ENCODE results near the gene TNFRSF21. TPM values are rescaled to one million over a fixed set of nuclear protein-coding genes. Genes with fewer than 3 reads are reported as not detected.
"Not testable (repeated sequence)": the region's sequence is repeated elsewhere in the genome, so short reads cannot be mapped to it uniquely, and the experiment has no call there.

TNFRSF21 gene
- total RNA-seq, 4 donors from 2014 or later = 45.4 to 136 (median 73.4) TPM

DNA sequence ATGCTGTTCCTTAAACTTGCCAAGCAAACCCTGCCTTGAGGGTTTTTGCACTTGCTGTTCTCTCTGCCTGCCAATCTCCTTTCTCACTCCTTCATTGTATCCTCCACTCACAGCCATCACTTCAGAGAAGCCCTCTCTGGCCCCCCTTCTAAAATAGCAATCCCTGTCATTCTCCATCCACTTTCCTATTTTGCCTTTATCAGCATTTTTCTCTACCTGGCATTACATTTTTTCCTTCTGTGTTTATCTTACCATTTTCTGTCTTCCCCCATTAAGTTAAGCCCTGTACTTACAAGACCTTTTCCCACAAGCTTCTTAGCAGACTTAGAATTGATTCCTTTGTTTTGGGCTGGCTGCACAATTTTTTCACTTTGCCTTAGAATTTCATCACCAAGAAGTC lies 26.6 kb upstream of the TNFRSF21 start:
- DNase-seq = no peak
- no peaks in the 10 kb centered on the region for H3K4me1 ChIP-seq
- no peak overlapping the region for H3K4me3 ChIP-seq
- H3K36me3 ChIP-seq = no peaks in the 10 kb centered on the region
- H3K27ac ChIP-seq = no peak overlapping the region
- no peaks in the 10 kb centered on the region for H3K27me3 ChIP-seq
- H3K9me3 ChIP-seq = no peaks in the 10 kb centered on the region
- TF ChIP-seq, protein P1, sequence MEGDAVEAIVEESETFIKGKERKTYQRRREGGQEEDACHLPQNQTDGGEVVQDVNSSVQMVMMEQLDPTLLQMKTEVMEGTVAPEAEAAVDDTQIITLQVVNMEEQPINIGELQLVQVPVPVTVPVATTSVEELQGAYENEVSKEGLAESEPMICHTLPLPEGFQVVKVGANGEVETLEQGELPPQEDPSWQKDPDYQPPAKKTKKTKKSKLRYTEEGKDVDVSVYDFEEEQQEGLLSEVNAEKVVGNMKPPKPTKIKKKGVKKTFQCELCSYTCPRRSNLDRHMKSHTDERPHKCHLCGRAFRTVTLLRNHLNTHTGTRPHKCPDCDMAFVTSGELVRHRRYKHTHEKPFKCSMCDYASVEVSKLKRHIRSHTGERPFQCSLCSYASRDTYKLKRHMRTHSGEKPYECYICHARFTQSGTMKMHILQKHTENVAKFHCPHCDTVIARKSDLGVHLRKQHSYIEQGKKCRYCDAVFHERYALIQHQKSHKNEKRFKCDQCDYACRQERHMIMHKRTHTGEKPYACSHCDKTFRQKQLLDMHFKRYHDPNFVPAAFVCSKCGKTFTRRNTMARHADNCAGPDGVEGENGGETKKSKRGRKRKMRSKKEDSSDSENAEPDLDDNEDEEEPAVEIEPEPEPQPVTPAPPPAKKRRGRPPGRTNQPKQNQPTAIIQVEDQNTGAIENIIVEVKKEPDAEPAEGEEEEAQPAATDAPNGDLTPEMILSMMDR (IDR thresholded peaks at IDR 0.05) = no peak
- no peak for TF ChIP-seq EP300 (IDR thresholded peaks at IDR 0.05; ENCODE audit: low read depth)
- TF ChIP-seq POLR2A (IDR thresholded peaks at IDR 0.05) = no peak
- TF ChIP-seq POLR2AphosphoS5 (IDR thresholded peaks at IDR 0.05) = no peak
- in situ Hi-C loops (cut with MboI; ENCODE audit: low pct_ligation_motif_present in 1 of 4, low pct_unique_long_range_greater_than_20kb in 1 of 4, low sequenced_read_pairs in 3 of 4) (no loop called here), intact Hi-C loops (cut with DNase I; ENCODE audit: low total_unique reads) (no loop called here)

DNA sequence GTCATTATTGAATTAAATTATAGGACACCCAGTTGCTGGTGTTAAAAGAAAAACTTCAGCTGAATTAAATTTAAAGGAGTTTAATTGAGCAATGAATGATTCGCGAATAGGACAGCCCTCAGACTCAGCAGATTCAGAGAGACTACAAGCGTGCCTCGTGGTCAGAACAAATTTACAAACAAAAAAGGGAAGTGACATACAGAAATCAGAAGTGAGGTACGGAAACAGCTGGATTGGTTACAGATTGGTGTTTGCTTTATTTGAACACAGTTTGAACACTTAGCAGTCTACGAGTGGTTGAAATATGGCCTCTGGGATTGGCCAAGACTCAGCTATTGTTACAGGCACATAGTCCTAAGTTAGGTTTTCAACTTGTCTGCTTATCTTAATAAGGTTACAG lies 25.8 kb upstream of the TNFRSF21 start:
- intact Hi-C loops (cut with DNase I; ENCODE audit: low total_unique reads) = no loop called here
- no peak for TF ChIP-seq EP300 (IDR thresholded peaks at IDR 0.05; ENCODE audit: low read depth)
- TF ChIP-seq POLR2AphosphoS5 (IDR thresholded peaks at IDR 0.05) = no peak
- TF ChIP-seq, protein P1 (IDR thresholded peaks at IDR 0.05) = no peak
- no peak for TF ChIP-seq POLR2A (IDR thresholded peaks at IDR 0.05)
- no peak for DNase-seq
- Histone ChIP-seq H3K4me3 (no peak overlapping the region), H3K4me1 (no peaks in the 10 kb centered on the region), H3K36me3 (no peaks in the 10 kb centered on the region), H3K27ac (no peak overlapping the region), H3K9me3 (no peaks in the 10 kb centered on the region), H3K27me3 (no peaks in the 10 kb centered on the region)
- WGBS, 2 donors (ENCODE audit: low coverage in 1 of 2) = 57 to 72% methylated on average over 5 to 6 of the region's 6 CpGs
- in situ Hi-C loops (cut with MboI; ENCODE audit: low pct_ligation_motif_present in 1 of 4, low pct_unique_long_range_greater_than_20kb in 1 of 4, low sequenced_read_pairs in 3 of 4) = no loop called here

DNA sequence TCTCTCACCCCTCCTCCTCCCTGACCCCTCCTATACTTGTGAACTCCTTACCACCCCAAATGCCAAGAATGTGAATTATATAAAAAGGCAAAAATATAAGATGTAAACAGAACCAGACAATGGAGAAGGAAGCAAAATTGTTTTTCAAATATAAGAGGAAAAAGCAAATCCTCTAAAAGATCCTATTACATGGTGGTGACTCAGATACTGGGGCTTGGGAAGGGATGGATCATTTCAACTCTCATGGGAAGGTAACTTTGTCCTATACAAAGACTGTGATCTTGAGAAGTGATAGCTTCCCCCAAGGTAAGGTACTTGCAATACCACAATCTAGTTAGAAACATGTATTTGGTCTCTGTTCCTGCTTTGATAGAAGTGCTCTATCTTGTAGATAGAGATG lies 24.6 kb upstream of the TNFRSF21 start:
- DNase-seq = no peak
- H3K4me1 ChIP-seq = no peaks in the 10 kb centered on the region
- H3K27ac ChIP-seq = no peak overlapping the region
- intact Hi-C loops (cut with DNase I; ENCODE audit: low total_unique reads) (no loop called here), in situ Hi-C loops (cut with MboI; ENCODE audit: low pct_ligation_motif_present in 1 of 4, low pct_unique_long_range_greater_than_20kb in 1 of 4, low sequenced_read_pairs in 3 of 4) (no loop called here)
- TF ChIP-seq EP300 (IDR thresholded peaks at IDR 0.05; ENCODE audit: low read depth) (no peak), POLR2AphosphoS5 (IDR thresholded peaks at IDR 0.05) (no peak), POLR2A (IDR thresholded peaks at IDR 0.05) (no peak)
- TF ChIP-seq, protein P1 (IDR thresholded peaks at IDR 0.05) = no peak
- no peaks in the 10 kb centered on the region for H3K9me3 ChIP-seq
- H3K36me3 ChIP-seq = no peaks in the 10 kb centered on the region
- no peak overlapping the region for H3K4me3 ChIP-seq
- H3K27me3 ChIP-seq = no peaks in the 10 kb centered on the region

DNA sequence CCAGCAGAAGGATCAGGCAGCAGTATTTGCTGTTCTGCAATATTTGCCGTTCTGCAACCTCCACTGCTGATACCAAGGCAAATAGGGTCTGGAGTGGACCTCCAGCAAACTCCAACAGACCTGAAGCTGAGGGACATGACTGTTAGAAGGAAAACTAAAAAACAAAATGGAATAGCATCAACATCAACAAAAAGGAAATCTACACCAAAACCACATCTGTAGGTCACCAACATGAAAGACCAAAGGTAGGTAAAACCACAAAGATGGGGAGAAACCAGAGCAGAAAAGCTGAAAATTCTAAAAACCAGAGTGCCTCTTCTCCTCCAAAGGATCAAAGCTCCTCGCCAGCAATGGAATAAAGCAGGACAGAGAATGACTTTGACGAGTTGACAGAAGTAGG lies 18.9 kb upstream of the TNFRSF21 start:
- DNase-seq; intact Hi-C loops (cut with DNase I; ENCODE audit: low total_unique reads); H3K27me3 ChIP-seq; H3K4me1 ChIP-seq; H3K36me3 ChIP-seq; H3K9me3 ChIP-seq; H3K27ac ChIP-seq; in situ Hi-C loops (cut with MboI; ENCODE audit: low pct_ligation_motif_present in 1 of 4, low pct_unique_long_range_greater_than_20kb in 1 of 4, low sequenced_read_pairs in 3 of 4); H3K4me3 ChIP-seq: not testable (repeated sequence)
- WGBS, 2 donors (ENCODE audit: low coverage in 1 of 2) = 88 to 100% methylated on average over 2 to 3 of the region's 3 CpGs

DNA sequence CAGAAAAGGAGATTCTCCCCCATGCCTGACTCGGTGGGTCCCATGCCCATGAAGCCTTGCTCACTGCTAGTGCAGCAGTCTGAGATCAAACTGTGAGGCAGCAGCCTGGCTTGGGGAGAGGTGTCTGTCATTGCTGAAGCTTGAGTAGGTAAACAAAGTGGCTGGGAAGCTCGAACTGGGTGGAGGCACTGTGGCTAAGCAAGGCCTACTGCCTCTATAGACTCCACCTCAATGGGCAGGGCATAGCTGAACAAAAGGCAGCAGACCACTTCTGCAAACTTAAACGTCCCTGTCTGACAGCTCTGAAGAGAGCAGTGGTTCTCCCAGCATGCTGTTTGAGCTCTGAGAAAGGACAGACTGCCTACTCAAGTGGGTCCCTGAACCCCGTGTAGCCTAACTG lies 18.4 kb upstream of the TNFRSF21 start:
- WGBS, 2 donors (ENCODE audit: low coverage in 1 of 2) = 53 to 95% methylated on average over 2 to 3 of the region's 4 CpGs
- DNase-seq; H3K27me3 ChIP-seq; intact Hi-C loops (cut with DNase I; ENCODE audit: low total_unique reads); H3K4me3 ChIP-seq; H3K36me3 ChIP-seq; H3K27ac ChIP-seq; in situ Hi-C loops (cut with MboI; ENCODE audit: low pct_ligation_motif_present in 1 of 4, low pct_unique_long_range_greater_than_20kb in 1 of 4, low sequenced_read_pairs in 3 of 4); H3K4me1 ChIP-seq; H3K9me3 ChIP-seq: not testable (repeated sequence)
